ENCODE measurements around the gene MGAT5.

The MGAT5 gene

DNA sequence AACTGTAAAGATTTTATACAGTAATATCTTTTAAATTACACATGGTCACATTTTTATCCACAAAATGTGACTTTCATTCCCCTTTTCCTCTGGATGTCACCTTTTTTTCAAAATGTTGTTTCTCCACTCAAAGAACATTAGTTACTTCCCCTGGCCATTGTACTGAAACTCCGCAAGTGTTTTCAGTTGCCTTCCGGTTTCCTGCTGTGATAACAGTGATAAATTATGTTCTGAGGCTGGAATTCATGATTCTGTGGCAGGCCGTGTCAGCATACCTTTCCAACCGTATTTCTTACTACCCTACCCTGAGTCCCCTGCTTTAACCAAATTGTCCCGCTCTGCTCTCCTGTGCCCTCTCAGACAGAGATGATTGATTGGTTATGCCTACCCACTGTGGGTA, 53.5 kb downstream of the MGAT5 start:
- no peaks in the 10 kb centered on the region for H3K9me3 ChIP-seq
- peaks cover 63 to 66% of the 10 kb centered on the region in 2 experiments for H3K4me1 ChIP-seq (ENCODE audit: control insufficient read depth in 1 of 2, insufficient read depth in 1 of 2, low read depth in 1 of 2, low read length in 1 of 2)
- no peaks in the 10 kb centered on the region for H3K27me3 ChIP-seq
- H3K36me3 ChIP-seq: no peaks in the 10 kb centered on the region
- no peak for TF ChIP-seq CTCF (IDR thresholded peaks at IDR 0.05)
- H3K27ac ChIP-seq: peak overlapping the region; percentile 77
- no peak overlapping the region for H3K4me3 ChIP-seq (ENCODE audit: low read depth in 1 of 2, low read length in 1 of 2)

DNA sequence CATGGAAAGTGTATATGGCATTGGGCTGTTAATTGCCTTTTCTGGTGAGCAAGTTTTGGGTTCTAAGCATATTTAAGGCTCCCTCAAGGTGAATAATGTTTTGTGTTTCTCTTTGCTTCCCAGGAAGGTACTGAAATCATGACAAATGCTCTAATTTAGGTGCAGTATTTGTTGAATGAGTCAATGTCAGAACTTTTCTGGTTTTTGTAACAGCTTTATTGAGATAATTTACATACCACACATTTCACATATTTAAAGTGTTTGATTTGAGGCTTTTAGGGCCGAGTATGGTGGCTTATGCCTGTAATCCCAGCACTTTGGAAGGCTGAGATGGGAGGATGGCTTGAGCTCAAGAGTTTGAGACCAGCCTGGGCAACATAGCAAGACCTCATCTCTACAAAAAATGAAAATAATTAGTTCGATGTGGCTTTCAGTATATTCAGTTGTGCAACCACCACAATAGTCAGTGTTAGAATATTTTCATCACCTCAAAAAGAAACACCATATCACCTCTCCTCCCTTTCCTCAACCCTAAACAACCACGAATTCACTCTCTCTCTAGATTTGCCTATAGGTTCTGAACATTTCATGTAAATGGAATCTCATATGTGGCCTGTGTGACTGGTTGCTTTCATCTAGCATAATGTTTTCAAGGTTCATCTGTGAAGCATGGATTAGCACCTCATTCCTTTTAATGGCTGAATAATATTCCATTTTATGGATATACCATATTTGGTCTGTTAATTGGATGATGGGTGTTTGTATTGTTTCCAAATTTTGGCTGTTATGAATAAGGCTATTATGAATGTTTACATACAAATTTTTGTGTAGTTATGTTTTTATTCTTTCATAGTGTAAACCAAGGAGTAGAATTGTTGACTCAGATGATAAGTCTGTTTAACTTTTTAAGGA, 54.9 kb downstream of the MGAT5 start:
- Histone ChIP-seq H3K4me3 (ENCODE audit: low read depth in 1 of 2, low read length in 1 of 2) (no peak overlapping the region), H3K27ac (peak overlapping the region; percentile 77), H3K27me3 (no peaks in the 10 kb centered on the region), H3K36me3 (no peaks in the 10 kb centered on the region), H3K4me1 (ENCODE audit: control insufficient read depth in 1 of 2, insufficient read depth in 1 of 2, low read depth in 1 of 2, low read length in 1 of 2) (peaks cover 65 to 67% of the 10 kb centered on the region in 2 experiments), H3K9me3 (no peaks in the 10 kb centered on the region)
- TF ChIP-seq CTCF (IDR thresholded peaks at IDR 0.05): no peak

GRCh38 chr2:134310107-134311079, 56.5 kb downstream of the MGAT5 start:
- H3K4me3 ChIP-seq (ENCODE audit: low read depth in 1 of 2, low read length in 1 of 2): no peak overlapping the region
- no peaks in the 10 kb centered on the region for H3K27me3 ChIP-seq
- peaks cover 74 to 79% of the 10 kb centered on the region in 2 experiments for H3K4me1 ChIP-seq (ENCODE audit: control insufficient read depth in 1 of 2, insufficient read depth in 1 of 2, low read depth in 1 of 2, low read length in 1 of 2)
- no peak for TF ChIP-seq CTCF (IDR thresholded peaks at IDR 0.05)
- H3K36me3 ChIP-seq: no peaks in the 10 kb centered on the region
- H3K9me3 ChIP-seq: no peaks in the 10 kb centered on the region
- H3K27ac ChIP-seq: peak overlapping the region; percentile 81

- TF ChIP-seq CTCF (IDR thresholded peaks at IDR 0.05): no peak
- Histone ChIP-seq H3K27ac (peak overlapping the region; percentile 81), H3K36me3 (no peaks in the 10 kb centered on the region), H3K4me1 (ENCODE audit: control insufficient read depth in 1 of 2, insufficient read depth in 1 of 2, low read depth in 1 of 2, low read length in 1 of 2) (peaks cover 53 to 60% of the 10 kb centered on the region in 2 experiments), H3K9me3 (no peaks in the 10 kb centered on the region), H3K4me3 (ENCODE audit: low read depth in 1 of 2, low read length in 1 of 2) (peak overlapping the region; percentile 53 to 62), H3K27me3 (no peaks in the 10 kb centered on the region)
These were observed 58.6 kb downstream of the MGAT5 start for GRCh38 chr2:134312482-134312881.

GRCh38 chr2:134314202-134314601, 60.3 kb downstream of the MGAT5 start:
- Histone ChIP-seq H3K27me3 (no peaks in the 10 kb centered on the region), H3K27ac (peak overlapping the region; percentile 81), H3K4me3 (ENCODE audit: low read depth in 1 of 2, low read length in 1 of 2) (no peak overlapping the region), H3K9me3 (no peaks in the 10 kb centered on the region), H3K4me1 (ENCODE audit: control insufficient read depth in 1 of 2, insufficient read depth in 1 of 2, low read depth in 1 of 2, low read length in 1 of 2) (peaks cover 49 to 50% of the 10 kb centered on the region in 2 experiments), H3K36me3 (no peaks in the 10 kb centered on the region)
- TF ChIP-seq CTCF (IDR thresholded peaks at IDR 0.05): no peak
